Endothelial cell of umbilical vein (primary cell): ENCODE data around the gene KCNMB2.

ENCODE experiments used
- CTCF ChIP-seq, 2 donors: IDR thresholded peaks; 1 replicate in 1 of 2; 2 replicates in 1 of 2; pipeline ENCODE4 v1.5.1; 2011; ENCODE audit warnings: low read length in 2 of 2, mild to moderate bottlenecking in 2 of 2, moderate library complexity in 2 of 2, control low read depth in 1 of 2, inconsistent platforms in 1 of 2, low read depth in 1 of 2; ENCODE audit not compliant: insufficient read depth in 1 of 2; ENCODE audit errors: extremely low read depth in 1 of 2
- EZH2 ChIP-seq: IDR thresholded peaks from 2 replicates; pipeline ENCODE4 v1.6.1; 2012; ENCODE audit warnings: borderline replicate concordance, low read depth, mild to moderate bottlenecking, moderate library complexity, low read length, inconsistent platforms; ENCODE audit not compliant: severe bottlenecking
- JUN ChIP-seq: IDR thresholded peaks from 2 replicates; pipeline ENCODE4 v1.6.1; 2011; ENCODE audit warnings: borderline replicate concordance, low read depth; ENCODE audit not compliant: insufficient read length, insufficient read depth
- MAX ChIP-seq: IDR thresholded peaks from 2 replicates; pipeline ENCODE4 v1.6.1; 2011; ENCODE audit not compliant: insufficient read depth, insufficient read length
- MYC ChIP-seq: IDR thresholded peaks from one replicate; pipeline ENCODE4 v1.6.1; 2011; ENCODE audit warnings: mild to moderate bottlenecking, low read depth, low read length
- POLR2A ChIP-seq: IDR thresholded peaks from 2 replicates; pipeline ENCODE4 v1.6.1; 2012; ENCODE audit warnings: low read depth, mild to moderate bottlenecking, control low read depth, low read length
- POLR2AphosphoS5 ChIP-seq: IDR thresholded peaks from 2 replicates; pipeline ENCODE4 v1.6.1; 2012; ENCODE audit warnings: low read depth, mild to moderate bottlenecking, control low read depth, low read length, moderate library complexity; ENCODE audit not compliant: insufficient read depth

DNA sequence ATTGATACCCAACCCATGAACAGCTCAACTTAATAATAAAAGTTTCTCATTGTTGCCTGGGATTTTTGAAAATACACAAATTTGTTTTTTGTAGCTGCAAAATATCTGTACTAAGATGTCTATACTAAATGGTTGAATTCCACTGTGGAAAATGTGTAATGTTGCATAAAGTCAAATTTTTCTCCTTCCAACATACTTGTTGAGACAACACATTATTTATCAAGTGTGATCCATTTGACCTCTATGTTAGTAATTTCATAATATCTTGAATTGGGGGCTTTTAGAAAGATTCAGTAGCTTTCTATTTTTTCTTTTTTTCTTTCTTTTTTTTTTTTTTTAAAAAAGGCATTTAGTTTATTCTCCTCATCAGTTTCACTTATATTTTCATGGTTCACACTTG is 88.0 kb downstream of the KCNMB2 start:
- TF ChIP-seq CTCF (IDR thresholded peaks at IDR 0.05; ENCODE audit: extremely low read depth in 1 of 2, insufficient read depth in 1 of 2, low read depth in 1 of 2, low read length in 2 of 2), result no peak
- TF ChIP-seq POLR2A, result no peak
- no peak for TF ChIP-seq EZH2
- TF ChIP-seq POLR2AphosphoS5, result no peak
- no peak for TF ChIP-seq MAX
- TF ChIP-seq MYC, result no peak
- no peak for TF ChIP-seq JUN
